M059J (cell line): ENCODE measurements around the gene OPRL1. TPM values are rescaled to one million over a fixed set of nuclear protein-coding genes. Genes with fewer than 3 reads are reported as not detected.
"Not testable (repeated sequence)": the region's sequence is repeated elsewhere in the genome, so short reads cannot be mapped to it uniquely, and the experiment has no call there.

ENCODE experiments used
- DNase-seq: peaks from one replicate; pipeline ENCODE4 v3.0.0-alpha.2; 2012; ENCODE audit warnings: low read depth
- total RNA-seq: library from RNA; depleted of rRNA; stranded (reverse); fragments of >200 nt; shearing (Covaris generic); gene quantifications from 2 replicates; pipeline ENCODE4 v1.2.3, GENCODE V29; 2014

OPRL1 gene
- total RNA-seq, 1 experiment from 2014 or later, result 0.59 TPM

GRCh38 chr20:64115171-64115911 lies 35.5 kb downstream of the OPRL1 start:
- no peak for DNase-seq

- DNase-seq, result no peak
Measured at GRCh38 chr20:64116016-64116415, 36.1 kb downstream of the OPRL1 start.

- no peak for DNase-seq
Measured at GRCh38 chr20:64116541-64117431, 36.9 kb downstream of the OPRL1 start.

- DNase-seq, result not testable (repeated sequence)
Measured at GRCh38 chr20:64117432-64117777, 37.5 kb downstream of the OPRL1 start.

GRCh38 chr20:64119301-64119680 lies 39.4 kb downstream of the OPRL1 start:
- peak; percentile 32 for DNase-seq

- DNase-seq, result no peak
Measured at GRCh38 chr20:64119681-64120341, 39.9 kb downstream of the OPRL1 start.

GRCh38 chr20:64121586-64121985 lies 41.7 kb downstream of the OPRL1 start:
- no peak for DNase-seq

GRCh38 chr20:64122927-64123326 lies 43.0 kb downstream of the OPRL1 start:
- DNase-seq, result not testable (repeated sequence)

GRCh38 chr20:64123517-64123916 lies 43.6 kb downstream of the OPRL1 start:
- not testable (repeated sequence) for DNase-seq

- no peak for DNase-seq
Measured at GRCh38 chr20:64129146-64129782, 49.4 kb downstream of the OPRL1 start.

GRCh38 chr20:64130271-64130670 lies 50.4 kb downstream of the OPRL1 start:
- no peak for DNase-seq

- no peak for DNase-seq
Measured at GRCh38 chr20:64130876-64131275, 51.0 kb downstream of the OPRL1 start.

- DNase-seq, result peak; percentile 57
Measured at GRCh38 chr20:64131406-64131805, 51.5 kb downstream of the OPRL1 start.

- no peak for DNase-seq
Measured at GRCh38 chr20:64133951-64134407, 54.1 kb downstream of the OPRL1 start.

- DNase-seq, result not testable (repeated sequence)
Measured at GRCh38 chr20:64134744-64135143, 54.9 kb downstream of the OPRL1 start.

GRCh38 chr20:64136004-64136710 lies 56.3 kb downstream of the OPRL1 start:
- DNase-seq, result no peak

GRCh38 chr20:64137598-64138031 lies 57.7 kb downstream of the OPRL1 start:
- no peak for DNase-seq

- DNase-seq, result no peak
Measured at GRCh38 chr20:64138276-64138815, 58.5 kb downstream of the OPRL1 start.

- no peak for DNase-seq
Measured at GRCh38 chr20:64139199-64140060, 59.5 kb downstream of the OPRL1 start.
